Neural progenitor cell (in vitro differentiated cells): Measurements from ENCODE around the gene LTC4S.

ENCODE experiments used
- CTCF ChIP-seq: fragments of 200-600 bp; sonication (generic); IDR thresholded peaks from 2 replicates; pipeline ENCODE4 v1.5.1; 2017; ENCODE audit warnings: antibody characterized with exemption, mild to moderate bottlenecking
- EZH2phosphoT487 ChIP-seq: fragments of 200-600 bp; sonication (generic); IDR thresholded peaks from 2 replicates; pipeline ENCODE4 v1.6.1; 2017; ENCODE audit warnings: antibody characterized with exemption

GRCh38 chr5:179829732-179830435 is 36.1 kb downstream of the LTC4S start:
- TF ChIP-seq CTCF (no peak), EZH2phosphoT487 (no peak)
